ENCODE data around the gene PXN. TPM values are rescaled to one million over a fixed set of nuclear protein-coding genes. Genes with fewer than 3 reads are reported as not detected.

The PXN gene
- total RNA-seq, 1 experiment from 2014 or later: 156 TPM

GRCh38 chr12:120292661-120293531 lies 27.4 kb upstream of the PXN start, which contains the start of gene RNU4-1:
TSS of gene RNU4-1 (minus strand) at chr12:120293237.
- no peaks in the 10 kb centered on the region for H3K9me3 Mint-ChIP-seq (ENCODE audit: low read depth, unreplicated experiment)
- H3K27ac Mint-ChIP-seq (ENCODE audit: unreplicated experiment): no peak within 1 kb of the TSS
- CTCF ChIA-PET: interaction anchor here (0.5 to 2.8 kb wide), 12 partner anchors 9 to 687 kb away, joined by 3 to 53 read pairs (median 5); partner anchors contain the start of gene SIRT4
- BruUV-seq (replicated peaks): no TSS peak
- TF ChIP-seq CTCF (IDR thresholded peaks at IDR 0.05; ENCODE audit: unreplicated experiment): no peak
- no peak within 1 kb of the TSS for H3K4me3 Mint-ChIP-seq (ENCODE audit: low read depth, unreplicated experiment)
- no peaks in the 10 kb centered on the region for H3K27me3 Mint-ChIP-seq (ENCODE audit: unreplicated experiment)
- no peaks in the 10 kb centered on the region for H3K36me3 Mint-ChIP-seq (ENCODE audit: insufficient read depth, unreplicated experiment)
- intact Hi-C loops (cut with micrococcal nuclease; ENCODE audit: unreplicated experiment): loop anchor here (5.0 kb wide), 1 partner anchor 176 kb away; the partner anchor contains the start of gene RAB35
- peak; percentile 81 for DNase-seq
- H3K4me1 Mint-ChIP-seq (ENCODE audit: low read depth, unreplicated experiment): peaks cover 15% of the 10 kb centered on the region

DNA sequence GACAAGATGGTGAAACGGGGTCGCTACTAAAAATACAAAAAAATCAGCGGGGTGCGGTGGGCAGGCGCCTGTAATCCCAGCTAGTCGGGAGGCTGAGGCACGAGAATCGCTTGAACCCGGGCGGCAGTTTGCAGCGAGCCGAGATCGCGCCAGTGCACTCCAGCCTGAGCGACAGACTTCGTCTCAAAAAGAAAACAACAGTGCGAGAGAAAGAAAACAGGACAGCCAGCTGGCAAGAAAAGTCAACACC lies 26.8 kb upstream of the PXN start:
- H3K36me3 Mint-ChIP-seq (ENCODE audit: insufficient read depth, unreplicated experiment): no peaks in the 10 kb centered on the region
- H3K4me1 Mint-ChIP-seq (ENCODE audit: low read depth, unreplicated experiment): peaks cover 15% of the 10 kb centered on the region
- H3K9me3 Mint-ChIP-seq (ENCODE audit: low read depth, unreplicated experiment): no peaks in the 10 kb centered on the region
- no peaks in the 10 kb centered on the region for H3K27me3 Mint-ChIP-seq (ENCODE audit: unreplicated experiment)
- CTCF ChIA-PET: interaction anchor here (0.6 to 2.8 kb wide), 6 partner anchors 22 to 688 kb away, joined by 3 to 53 read pairs (median 5); no protein-coding TSS in a partner anchor
- no peak for DNase-seq
- intact Hi-C loops (cut with micrococcal nuclease; ENCODE audit: unreplicated experiment): loop anchor here (5.0 kb wide), 1 partner anchor 175 kb away; the partner anchor contains the start of gene RAB35
- BruUV-seq (replicated peaks): TSS peak; percentile 98
- TF ChIP-seq CTCF (IDR thresholded peaks at IDR 0.05; ENCODE audit: unreplicated experiment): no peak
- no peak overlapping the region for H3K4me3 Mint-ChIP-seq (ENCODE audit: low read depth, unreplicated experiment)
- no peak overlapping the region for H3K27ac Mint-ChIP-seq (ENCODE audit: unreplicated experiment)

- intact Hi-C loops (cut with micrococcal nuclease; ENCODE audit: unreplicated experiment): loop anchor here (1.0 to 5.0 kb wide), 2 partner anchors 59 to 173 kb away; partner anchors contain the start of gene RAB35
- H3K27ac Mint-ChIP-seq (ENCODE audit: unreplicated experiment): no peak overlapping the region
- H3K4me3 Mint-ChIP-seq (ENCODE audit: low read depth, unreplicated experiment): no peak overlapping the region
- peaks cover 30% of the 10 kb centered on the region for H3K4me1 Mint-ChIP-seq (ENCODE audit: low read depth, unreplicated experiment)
- BruUV-seq (replicated peaks): no TSS peak
- H3K27me3 Mint-ChIP-seq (ENCODE audit: unreplicated experiment): peaks cover 11% of the 10 kb centered on the region
- no peaks in the 10 kb centered on the region for H3K36me3 Mint-ChIP-seq (ENCODE audit: insufficient read depth, unreplicated experiment)
- CTCF ChIA-PET: interaction anchor here (0.6 to 2.8 kb wide), 7 partner anchors 12 to 204 kb away, joined by 3 to 53 read pairs (median 11); partner anchors contain the start of genes PLA2G1B, PXN, RPLP0 and SIRT4
- DNase-seq: peak; percentile 51
- no peaks in the 10 kb centered on the region for H3K9me3 Mint-ChIP-seq (ENCODE audit: low read depth, unreplicated experiment)
- TF ChIP-seq CTCF (IDR thresholded peaks at IDR 0.05; ENCODE audit: unreplicated experiment): no peak
Observed at GRCh38 chr12:120290609-120291305, 25.2 kb upstream of the PXN start.

DNA sequence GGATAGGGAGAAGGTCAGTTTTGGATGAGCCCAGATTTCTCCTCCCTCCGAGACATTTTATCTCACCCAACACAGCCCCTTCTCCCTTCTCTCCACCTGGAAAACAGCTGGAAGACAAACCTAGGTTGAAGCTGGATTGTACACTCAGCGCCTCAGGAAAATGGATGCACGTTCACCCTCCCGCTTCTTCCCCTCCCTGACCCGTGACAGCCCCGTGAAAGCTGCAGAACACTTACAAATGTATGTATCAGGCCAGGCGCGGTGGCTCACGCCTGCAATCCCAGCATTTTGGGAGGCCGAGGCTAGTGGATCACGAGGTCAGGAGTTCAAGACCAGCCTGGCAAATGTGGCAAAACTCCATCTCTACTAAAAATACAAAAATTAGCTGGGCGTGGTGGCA lies 22.0 kb upstream of the PXN start:
- Mint-ChIP-seq H3K4me3 (ENCODE audit: low read depth, unreplicated experiment) (no peak overlapping the region), H3K36me3 (ENCODE audit: insufficient read depth, unreplicated experiment) (no peaks in the 10 kb centered on the region), H3K27me3 (ENCODE audit: unreplicated experiment) (peaks cover 13% of the 10 kb centered on the region), H3K4me1 (ENCODE audit: low read depth, unreplicated experiment) (peaks cover 34% of the 10 kb centered on the region), H3K27ac (ENCODE audit: unreplicated experiment) (no peak overlapping the region), H3K9me3 (ENCODE audit: low read depth, unreplicated experiment) (no peaks in the 10 kb centered on the region)
- no peak for TF ChIP-seq CTCF (IDR thresholded peaks at IDR 0.05; ENCODE audit: unreplicated experiment)
- intact Hi-C loops (cut with micrococcal nuclease; ENCODE audit: unreplicated experiment): no loop called here
- no peak for DNase-seq
- CTCF ChIA-PET: interaction anchor here (0.9 to 1.1 kb wide), 2 partner anchors 58 to 59 kb away, joined by 3 to 4 read pairs; no protein-coding TSS in a partner anchor
- BruUV-seq (replicated peaks): no TSS peak

Measured in Calu3 (cell line).